PC-3 (cell line): Measurements from ENCODE around the gene SMYD1. TPM values are rescaled to one million over a fixed set of nuclear protein-coding genes. Genes with fewer than 3 reads are reported as not detected.
"Not testable (repeated sequence)": the region's sequence is repeated elsewhere in the genome, so short reads cannot be mapped to it uniquely, and the experiment has no call there.

Source experiments
- ATAC-seq: fragments of 200-7000 bp; cut with Tn5 transposase; 2 replicates; pipeline ENCODE4 v1.9.1; 2020; ENCODE audit warnings: mild to moderate bottlenecking, moderate library complexity
- Bru-seq: library from RNA; stranded (reverse); fragments of 400-500 nt; gene quantifications from one replicate; lab custom pipeline; 2021; lab: Mats Ljungman, UMichigan
- BruChase-seq, 2 experiments: library from RNA; stranded (reverse); fragments of 400-500 nt; gene quantifications; one replicate each; lab custom pipeline; 2021; lab: Mats Ljungman, UMichigan
- BruUV-seq: library from RNA; stranded (reverse); fragments of 400-500 nt; replicated peaks from 2 replicates; lab custom pipeline; 2021; lab: Mats Ljungman, UMichigan
- CTCF ChIA-PET: fragments of 300-600 bp; sonication (Branson Sonifier 250); formaldehyde crosslinking; loops from one replicate; lab custom pipeline; 2022; ENCODE audit warnings: antibody characterized with exemption; lab: Charles Lee
- POLR2A ChIA-PET: fragments of 300-600 bp; sonication (Branson Sonifier 250); formaldehyde crosslinking; loops from one replicate; lab custom pipeline; 2022; ENCODE audit warnings: antibody characterized with exemption; ENCODE audit not compliant: unreplicated experiment; lab: Charles Lee
- DNase-seq: peaks from one replicate; pipeline ENCODE4 v3.0.0-alpha.2; 2015
- H2AFZ ChIP-seq: fragments of 300-600 bp; sonication (generic); 2 replicates; pipeline ENCODE4 v1.6.0; 2016; ENCODE audit warnings: antibody characterized with exemption, low read length
- H3F3A ChIP-seq: fragments of 300-600 bp; sonication (generic); one replicate; pipeline ENCODE4 v1.6.0; 2017; ENCODE audit warnings: antibody characterized with exemption, low read length, control low read depth, mild to moderate bottlenecking; ENCODE audit not compliant: unreplicated experiment
- H3K27ac ChIP-seq: fragments of 300-600 bp; sonication (generic); 2 replicates; pipeline ENCODE4 v1.5.1; 2016; ENCODE audit warnings: mild to moderate bottlenecking, low read length
- H3K27me3 ChIP-seq: fragments of 300-600 bp; sonication (generic); 2 replicates; pipeline ENCODE4 v1.6.1; 2016; ENCODE audit warnings: low read length, mixed read lengths
- H3K36me3 ChIP-seq: fragments of 300-600 bp; sonication (generic); 2 replicates; pipeline ENCODE4 v1.6.1; 2016; ENCODE audit warnings: low read depth, mixed run types, low read length, mixed read lengths
- H3K4me1 ChIP-seq: fragments of 300-600 bp; sonication (generic); 2 replicates; pipeline ENCODE4 v1.5.1; 2016; ENCODE audit warnings: low read length; ENCODE audit not compliant: insufficient read depth
- H3K4me2 ChIP-seq: fragments of 300-600 bp; sonication (generic); 2 replicates; pipeline ENCODE4 v1.6.0; 2016; ENCODE audit warnings: low read length
- H3K4me3 ChIP-seq: fragments of 300-600 bp; sonication (generic); 2 replicates; pipeline ENCODE4 v1.5.1; 2016; ENCODE audit warnings: mild to moderate bottlenecking, low read length, mixed read lengths
- H3K79me2 ChIP-seq: fragments of 300-600 bp; sonication (generic); 2 replicates; pipeline ENCODE4 v1.6.1; 2017; ENCODE audit warnings: low read length, mixed read lengths
- H3K9ac ChIP-seq: fragments of 300-600 bp; sonication (generic); 2 replicates; pipeline ENCODE4 v1.6.0; 2016; ENCODE audit warnings: mild to moderate bottlenecking, low read length
- H3K9me2 ChIP-seq: fragments of 300-600 bp; sonication (generic); replicated peaks from 2 replicates; pipeline ENCODE4 v1.6.1; 2016; ENCODE audit warnings: mixed run types, low read length, mixed read lengths
- H3K9me3 ChIP-seq: fragments of 300-600 bp; sonication (generic); 2 replicates; pipeline ENCODE4 v1.6.1; 2016; ENCODE audit warnings: low read length, mixed read lengths
- H4K20me1 ChIP-seq: fragments of 300-600 bp; sonication (generic); 2 replicates; pipeline ENCODE4 v1.6.1; 2016; ENCODE audit warnings: low read length, mixed read lengths
- CTCF ChIP-seq: fragments of 300-600 bp; sonication (generic); conservative IDR thresholded peaks from 2 replicates; pipeline ENCODE4 v1.5.1; 2017; ENCODE audit warnings: antibody characterized with exemption, low read depth, mild to moderate bottlenecking, low read length
- EZH2 ChIP-seq: fragments of 300-600 bp; sonication (generic); IDR thresholded peaks from one replicate; pipeline ENCODE4 v1.6.1; 2017; ENCODE audit warnings: antibody characterized with exemption, mild to moderate bottlenecking, low read length; ENCODE audit not compliant: unreplicated experiment
- EZH2phosphoT487 ChIP-seq: fragments of 300-600 bp; sonication (generic); IDR thresholded peaks from 2 replicates; pipeline ENCODE4 v1.6.1; 2018; ENCODE audit warnings: mild to moderate bottlenecking, antibody characterized with exemption, low read length, borderline replicate concordance
- intact Hi-C: fragments of 100-400 bp; cut with micrococcal nuclease; formaldehyde crosslinking; loops from 2 replicates; pipeline ENCODE4 v1.9.0; 2023
- long read RNA-seq: library from polyadenylated mRNA; unstranded; transcript quantifications from one replicate; pipeline ENCODE4 v2.0.0, GENCODE V29; 2021; ENCODE audit not compliant: unreplicated experiment
- total RNA-seq: library from RNA; depleted of rRNA; stranded (reverse); fragments of >200 nt; gene quantifications from 2 replicates; pipeline ENCODE4 v1.2.3, GENCODE V29; 2014; rRNA removed

Gene SMYD1
- total RNA-seq (not detected in 2 replicates), Bru-seq, nascent RNA (not detected), BruChase-seq, experiment 1, labeled RNA remaining after a 6-hour chase (percentile 4 among the genes with signal in this experiment), BruChase-seq, experiment 2, labeled RNA remaining after a 2-hour chase (percentile 3 among the genes with signal in this experiment)
- long read RNA-seq = 0 reads

GRCh38 chr2:88067598-88067997, at the start of gene SMYD1:
Gene SMYD1, plus strand, starts transcription at chr2:88067825. Its CDS starts 40 bp downstream, at chr2:88067865.
- CTCF ChIA-PET = no interaction called here
- no peak for TF ChIP-seq EZH2
- TF ChIP-seq EZH2phosphoT487 = no peak
- TF ChIP-seq CTCF = no peak
- no peaks in the 10 kb centered on the region for H4K20me1 ChIP-seq
- no peaks in the 10 kb centered on the region for H3K9me2 ChIP-seq
- H3F3A ChIP-seq = no peaks in the 10 kb centered on the region
- no peaks in the 10 kb centered on the region for H3K36me3 ChIP-seq
- intact Hi-C loops = no loop called here
- no peak within 1 kb of the TSS for H3K4me2 ChIP-seq
- no peaks in the 10 kb centered on the region for H3K9me3 ChIP-seq
- no peak within 1 kb of the TSS for H3K27ac ChIP-seq
- H3K9ac ChIP-seq = no peak within 1 kb of the TSS
- POLR2A ChIA-PET = no interaction called here
- no peaks in the 10 kb centered on the region for H3K27me3 ChIP-seq
- ATAC-seq (no peak), DNase-seq (no peak)
- no TSS peak for BruUV-seq
- no peak within 1 kb of the TSS for H3K4me3 ChIP-seq
- H2AFZ ChIP-seq = no peak within 1 kb of the TSS
- H3K79me2 ChIP-seq = no peaks in the 10 kb centered on the region
- H3K4me1 ChIP-seq = no peaks in the 10 kb centered on the region

GRCh38 chr2:88018077-88018805, 49.4 kb upstream of the SMYD1 start:
- H3K4me1 ChIP-seq, H2AFZ ChIP-seq, POLR2A ChIA-PET, H3K9me3 ChIP-seq, H3K9ac ChIP-seq, H3F3A ChIP-seq, DNase-seq, H3K27me3 ChIP-seq, ATAC-seq, H4K20me1 ChIP-seq, H3K4me3 ChIP-seq, H3K79me2 ChIP-seq, H3K27ac ChIP-seq, H3K4me2 ChIP-seq, BruUV-seq, H3K36me3 ChIP-seq, H3K9me2 ChIP-seq: not testable (repeated sequence)
- intact Hi-C loops = loop anchor here (5.0 kb wide), 1 partner anchor 144 kb away; no protein-coding TSS in a partner anchor
- CTCF ChIA-PET = interaction anchor here (1.0 kb wide), 1 partner anchor 42 kb away, joined by 3 read pairs; no protein-coding TSS in a partner anchor

- Histone ChIP-seq H3K9me3 (no peaks in the 10 kb centered on the region), H3K27me3 (no peaks in the 10 kb centered on the region), H3K9ac (no peak overlapping the region), H3K27ac (no peak overlapping the region), H4K20me1 (no peaks in the 10 kb centered on the region), H3F3A (no peaks in the 10 kb centered on the region), H3K9me2 (no peaks in the 10 kb centered on the region), H3K4me1 (no peaks in the 10 kb centered on the region), H3K79me2 (no peaks in the 10 kb centered on the region), H3K36me3 (no peaks in the 10 kb centered on the region), H3K4me2 (no peak overlapping the region), H2AFZ (no peak overlapping the region), H3K4me3 (no peak overlapping the region)
- no peak for ATAC-seq
- intact Hi-C loops = loop anchor here (5.0 kb wide), 1 partner anchor 143 kb away; no protein-coding TSS in a partner anchor
- CTCF ChIA-PET = no interaction called here
- no peak for TF ChIP-seq EZH2
- BruUV-seq = no TSS peak
- no peak for DNase-seq
- POLR2A ChIA-PET = no interaction called here
Observed at GRCh38 chr2:88018909-88019308, 48.7 kb upstream of the SMYD1 start.
